HUES64 (cell line): ENCODE measurements around the gene SMYD5.
A peak's percentile ranks its signal among the peaks of the same experiment; 100 is the strongest.
"Not testable (repeated sequence)": the region's sequence is repeated elsewhere in the genome, so short reads cannot be mapped to it uniquely, and the experiment has no call there.

Experiments
- H3K27ac ChIP-seq: 2 replicates; pipeline ENCODE4 v1.7.0; 2013; ENCODE audit warnings: low read depth, low read length, inconsistent platforms
- H3K27me3 ChIP-seq: 2 replicates; pipeline ENCODE4 v1.6.1; 2013; ENCODE audit warnings: mild to moderate bottlenecking, low read length; ENCODE audit not compliant: insufficient read depth
- H3K36me3 ChIP-seq: 2 replicates; pipeline ENCODE4 v1.6.1; 2013; ENCODE audit warnings: mild to moderate bottlenecking, low read length; ENCODE audit not compliant: insufficient read depth
- H3K4me1 ChIP-seq: 2 replicates; pipeline ENCODE4 v1.6.1; 2013; ENCODE audit warnings: mild to moderate bottlenecking, low read length, moderate library complexity; ENCODE audit not compliant: insufficient read depth
- H3K4me3 ChIP-seq: 2 replicates; pipeline ENCODE4 v1.5.1; 2013; ENCODE audit warnings: mild to moderate bottlenecking, low read length, moderate library complexity
- H3K9ac ChIP-seq: 2 replicates; pipeline ENCODE4 v1.6.1; 2013; ENCODE audit warnings: mild to moderate bottlenecking, low read depth, low read length
- H3K9me3 ChIP-seq: 2 replicates; pipeline ENCODE4 v1.6.1; 2013; ENCODE audit warnings: low read depth, low read length; ENCODE audit not compliant: insufficient read depth
- WGBS: fragments of 150-250, 120-280 bp; methylation state at CpG from one replicate; pipeline ENCODE4 v1.1.7; 2013; ENCODE audit warnings: missing lambda C conversion rate; 5-methylcytosine and 5-hydroxymethylcytosine counted together

SMYD5 gene

DNA sequence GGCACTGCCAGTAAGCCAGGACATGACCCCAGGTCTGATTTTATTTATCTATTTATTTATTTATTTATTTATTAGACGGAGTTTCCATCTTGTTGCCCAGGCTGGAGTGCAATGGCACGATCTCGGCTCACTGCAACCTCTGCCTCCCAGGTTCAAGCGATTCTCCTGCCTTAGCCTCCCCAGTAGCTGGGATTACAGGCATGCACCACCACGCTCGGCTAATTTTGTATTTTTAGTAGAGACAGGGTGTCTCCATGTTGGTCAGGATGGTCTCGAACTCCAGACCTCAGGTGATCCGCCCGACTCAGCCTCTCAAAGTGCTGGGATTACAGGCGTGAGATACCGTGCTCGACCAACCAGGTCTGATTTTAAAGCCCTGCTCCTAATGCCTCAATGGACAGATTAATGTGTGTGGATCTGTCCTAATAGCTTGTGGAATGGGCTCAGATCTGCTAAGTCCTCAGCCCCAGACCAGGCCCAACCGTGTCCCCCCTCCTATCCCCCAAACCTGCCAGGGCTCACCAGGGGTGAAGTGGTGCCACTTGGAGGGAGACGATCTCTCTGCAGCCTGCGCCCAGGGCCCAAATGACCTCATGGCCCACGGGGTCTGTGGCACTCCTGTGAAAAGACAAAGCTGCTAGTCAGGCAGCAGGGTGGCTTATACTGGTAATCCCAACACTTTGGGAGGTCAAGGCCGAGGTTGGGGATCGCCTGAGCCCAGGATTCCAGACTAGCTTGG, 48.8 kb downstream of the SMYD5 start:
- H3K9me3 ChIP-seq, H3K36me3 ChIP-seq, H3K4me1 ChIP-seq, H3K27ac ChIP-seq, H3K4me3 ChIP-seq, H3K9ac ChIP-seq: not testable (repeated sequence)
- peaks cover 10% of the 10 kb centered on the region for H3K27me3 ChIP-seq
- 94% methylated on average over 17 of the region's 18 CpGs for WGBS

DNA sequence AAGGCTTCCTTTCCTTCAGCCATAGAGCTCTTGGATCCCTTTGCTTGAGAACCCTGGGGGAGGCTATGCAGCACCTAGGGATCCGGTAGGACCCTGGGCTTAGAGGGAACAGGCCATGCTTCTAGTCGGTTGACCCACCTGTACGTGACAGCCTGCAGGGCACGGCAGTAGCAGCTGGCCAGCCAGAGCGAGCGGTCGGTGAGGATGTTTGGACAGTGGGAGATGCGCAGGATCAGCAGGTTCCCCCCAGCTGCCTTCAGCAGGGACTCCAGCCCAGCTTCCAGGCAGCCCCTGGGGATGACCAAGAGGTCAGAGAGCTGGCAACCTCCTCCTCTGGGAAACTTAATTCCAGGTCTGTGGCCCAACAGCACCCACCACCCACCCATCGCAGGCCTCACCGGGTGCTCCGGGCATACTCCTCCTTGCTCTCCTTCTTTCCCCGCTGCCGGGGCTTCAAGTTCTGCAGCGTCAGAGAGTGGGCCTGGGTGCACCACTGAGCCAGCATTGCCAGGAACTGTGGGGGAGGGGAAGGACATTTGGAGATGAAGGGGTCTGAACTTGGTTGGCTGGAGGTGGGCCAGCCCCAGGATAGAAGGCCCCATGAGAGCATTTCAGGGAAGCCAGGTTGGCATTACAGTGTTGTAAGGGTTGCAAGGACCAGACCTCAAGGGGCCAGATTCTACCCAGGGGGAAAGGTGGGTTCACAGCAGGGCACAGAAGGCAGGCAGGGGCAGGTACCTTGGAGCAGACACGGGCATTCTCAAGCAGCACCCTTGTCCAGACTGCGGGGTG, 49.7 kb downstream of the SMYD5 start:
- no peaks in the 10 kb centered on the region for H3K9me3 ChIP-seq
- peaks cover 19% of the 10 kb centered on the region for H3K27me3 ChIP-seq
- H3K4me1 ChIP-seq = no peaks in the 10 kb centered on the region
- no peak overlapping the region for H3K4me3 ChIP-seq
- H3K27ac ChIP-seq = no peak overlapping the region
- peaks cover 2% of the 10 kb centered on the region; the same call in 1 of the 2 replicates for H3K36me3 ChIP-seq
- WGBS = 93% methylated on average over 16 of the region's 16 CpGs
- no peak overlapping the region for H3K9ac ChIP-seq

DNA sequence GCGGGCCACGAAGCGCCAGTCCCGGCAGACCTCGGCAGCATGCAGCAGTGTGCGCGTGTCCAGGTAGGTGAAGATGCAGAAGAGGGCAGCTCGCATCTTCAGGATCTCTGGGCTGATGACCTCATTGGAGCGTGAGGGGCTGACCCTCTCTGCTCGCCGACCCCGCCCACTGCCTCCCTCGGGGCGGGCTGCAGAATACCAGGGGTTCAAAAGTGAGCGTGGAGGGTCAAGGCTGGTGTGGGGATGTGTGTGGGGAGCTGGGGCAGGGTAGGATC, 50.2 kb downstream of the SMYD5 start:
- Histone ChIP-seq H3K4me1 (no peaks in the 10 kb centered on the region), H3K27ac (no peak overlapping the region), H3K9ac (no peak overlapping the region), H3K9me3 (no peaks in the 10 kb centered on the region), H3K27me3 (peaks cover 24% of the 10 kb centered on the region), H3K4me3 (no peak overlapping the region), H3K36me3 (peaks cover 2% of the 10 kb centered on the region; the same call in 1 of the 2 replicates)
- 92% methylated on average over 15 of the region's 15 CpGs for WGBS

DNA sequence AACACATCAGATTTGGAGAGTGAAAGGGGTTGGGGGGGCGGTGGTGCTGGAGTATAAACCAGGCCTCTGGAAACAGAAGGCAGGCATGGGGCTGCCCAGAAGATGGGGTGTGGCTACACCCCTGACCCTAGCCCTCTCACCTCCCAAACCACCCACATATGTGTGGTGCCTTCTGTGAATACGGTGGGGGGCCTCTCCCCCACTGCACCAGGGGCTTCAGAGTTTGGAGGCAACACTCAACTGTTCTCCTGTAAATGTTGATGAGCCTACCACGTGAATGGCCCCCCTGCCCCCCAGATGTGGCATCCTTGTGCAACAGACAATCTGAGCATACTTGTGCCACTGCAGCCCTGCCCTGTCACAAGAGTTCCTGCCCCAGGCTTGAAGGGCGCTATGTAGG, 50.7 kb downstream of the SMYD5 start:
- Histone ChIP-seq H3K36me3 (peaks cover 2% of the 10 kb centered on the region; the same call in 1 of the 2 replicates), H3K27me3 (peaks cover 29% of the 10 kb centered on the region), H3K4me1 (no peaks in the 10 kb centered on the region), H3K9me3 (no peaks in the 10 kb centered on the region), H3K4me3 (no peak overlapping the region), H3K9ac (no peak overlapping the region), H3K27ac (no peak overlapping the region)
- WGBS = 92% methylated on average over 3 of the region's 4 CpGs

DNA sequence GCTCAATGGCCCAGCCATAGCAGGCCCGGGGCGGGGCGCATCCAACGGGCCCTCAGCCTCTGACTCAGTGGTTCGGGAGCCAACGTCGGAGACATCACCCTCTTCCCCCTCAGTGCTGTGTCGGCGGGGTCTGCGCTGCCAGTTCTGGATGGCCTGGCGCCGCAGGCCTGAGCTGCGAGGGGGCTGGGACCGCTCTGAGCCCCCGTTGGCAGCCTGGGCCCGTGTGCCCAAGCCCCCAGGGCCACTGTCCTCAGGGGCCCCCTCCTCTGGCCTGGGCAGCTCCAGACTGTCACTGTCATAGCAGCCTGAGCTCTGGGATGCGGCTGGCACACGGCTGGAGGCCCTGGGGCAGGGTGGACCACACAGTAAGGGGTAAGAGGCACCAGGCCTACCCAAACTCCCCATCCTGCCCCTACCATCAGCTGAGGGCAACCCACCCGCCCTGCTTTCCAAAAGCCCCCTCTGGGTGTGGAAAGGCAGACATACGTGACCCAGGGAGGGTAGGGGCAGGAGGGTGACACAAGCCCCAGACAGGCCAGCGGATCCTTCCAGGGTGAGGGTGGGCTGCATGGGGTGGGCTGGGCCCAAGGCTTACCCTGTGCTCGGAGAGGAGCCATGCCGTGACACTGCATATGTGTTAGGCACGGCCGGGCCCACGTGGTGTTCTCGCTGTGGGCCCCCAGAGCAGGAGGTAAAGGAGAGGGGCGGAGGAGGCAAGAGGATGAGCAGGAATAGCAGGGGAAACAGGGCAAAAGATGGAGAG, 51.4 kb downstream of the SMYD5 start:
- 92% methylated on average over 28 of the region's 28 CpGs for WGBS
- Histone ChIP-seq H3K9ac (no peak overlapping the region), H3K27me3 (peaks cover 36% of the 10 kb centered on the region), H3K4me3 (no peak overlapping the region), H3K27ac (no peak overlapping the region), H3K4me1 (no peaks in the 10 kb centered on the region), H3K9me3 (no peaks in the 10 kb centered on the region), H3K36me3 (peaks cover 2% of the 10 kb centered on the region; the same call in 1 of the 2 replicates)

DNA sequence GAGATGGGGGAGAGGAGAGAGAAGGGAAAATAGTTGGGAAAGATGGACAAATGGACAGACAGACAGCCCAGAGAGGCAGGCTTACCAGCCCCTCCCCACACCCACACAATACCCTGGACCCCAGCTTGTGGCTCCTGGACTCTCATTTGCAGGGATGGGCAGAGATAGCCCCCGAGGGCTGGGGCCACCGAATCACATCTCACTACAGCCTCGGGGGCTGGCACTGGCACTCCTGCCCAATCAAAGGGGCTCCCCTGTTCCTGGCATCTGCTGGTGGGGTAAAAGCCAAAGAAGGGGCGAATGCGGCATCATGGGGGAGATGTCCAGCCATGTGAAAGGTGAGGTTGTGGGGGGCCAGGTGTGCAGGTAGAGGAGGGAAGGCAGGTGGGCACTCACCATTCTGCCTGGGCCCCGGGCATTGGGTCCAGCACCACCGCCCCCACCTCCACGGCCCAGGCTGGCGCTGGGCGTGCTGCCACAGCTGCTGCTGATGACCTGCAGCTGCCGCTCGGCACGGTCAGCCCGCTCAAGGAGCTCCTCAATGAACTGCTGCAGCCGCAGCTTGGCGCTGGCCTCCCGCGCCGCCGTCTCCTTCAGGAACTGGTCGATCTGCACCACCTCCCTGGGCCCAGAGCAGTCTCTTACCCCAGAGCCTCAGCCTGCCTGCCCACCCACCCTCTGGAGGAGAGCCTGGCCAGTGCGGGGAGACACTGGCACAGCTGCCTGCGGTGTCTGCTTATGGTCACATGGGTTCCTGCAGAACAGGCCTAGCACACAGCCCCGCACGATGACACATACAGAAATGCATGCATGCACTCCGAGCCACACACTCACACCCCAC, 52.2 kb downstream of the SMYD5 start:
- H3K9me3 ChIP-seq = no peaks in the 10 kb centered on the region
- no peaks in the 10 kb centered on the region for H3K4me1 ChIP-seq
- WGBS = 92% methylated on average over 26 of the region's 26 CpGs
- H3K9ac ChIP-seq = no peak overlapping the region
- H3K36me3 ChIP-seq = peaks cover 2% of the 10 kb centered on the region; the same call in 1 of the 2 replicates
- H3K27ac ChIP-seq = no peak overlapping the region
- peaks cover 44% of the 10 kb centered on the region for H3K27me3 ChIP-seq
- H3K4me3 ChIP-seq = no peak overlapping the region

DNA sequence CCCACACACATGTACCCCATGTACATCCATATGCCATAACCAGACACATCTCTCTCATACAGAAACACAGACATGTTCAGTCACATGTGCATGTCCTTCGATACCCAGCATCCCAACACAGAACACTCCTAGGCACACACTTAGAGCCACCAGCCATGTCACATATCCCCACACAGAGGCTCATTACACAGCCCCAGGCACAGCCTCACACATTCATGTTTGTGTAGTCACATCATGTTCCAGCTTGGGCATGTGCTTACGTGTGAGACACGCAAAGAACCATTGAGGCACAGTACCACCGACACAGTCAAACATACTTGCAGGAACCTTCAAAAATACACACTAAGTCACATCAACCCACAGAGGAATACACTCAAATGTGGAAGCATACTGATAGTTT, 53.0 kb downstream of the SMYD5 start:
- 98% methylated on average over 4 of the region's 4 CpGs for WGBS
- Histone ChIP-seq H3K4me1 (no peaks in the 10 kb centered on the region), H3K4me3 (no peak overlapping the region), H3K27ac (no peak overlapping the region), H3K27me3 (peaks cover 47% of the 10 kb centered on the region), H3K9me3 (no peaks in the 10 kb centered on the region), H3K9ac (no peak overlapping the region), H3K36me3 (peaks cover 2% of the 10 kb centered on the region; the same call in 1 of the 2 replicates)

DNA sequence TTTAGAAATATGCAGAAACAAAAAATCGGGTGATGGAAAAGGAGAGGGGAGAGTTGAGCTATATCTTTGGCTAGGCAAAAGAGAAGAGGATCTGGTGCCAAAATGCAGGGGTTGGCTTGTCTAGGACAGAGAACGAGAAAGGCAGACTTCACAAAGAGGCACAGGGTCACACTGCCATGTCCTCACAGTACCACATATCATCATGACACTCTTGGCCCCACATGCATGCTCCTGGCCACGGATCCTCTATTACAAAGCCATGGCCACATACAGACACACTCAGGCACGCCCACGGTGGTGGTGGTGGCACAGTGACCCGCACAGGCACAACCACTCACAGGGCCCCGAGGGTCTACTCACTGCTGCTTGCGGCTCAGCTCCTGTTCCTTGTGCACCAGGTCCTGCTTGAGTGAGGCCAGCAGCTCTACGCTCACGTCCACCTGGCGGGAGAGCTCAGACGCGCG, 54.4 kb downstream of the SMYD5 start:
- Histone ChIP-seq H3K9me3 (no peaks in the 10 kb centered on the region), H3K4me1 (no peaks in the 10 kb centered on the region), H3K27ac (no peak overlapping the region), H3K4me3 (peak overlapping the region; percentile 51), H3K9ac (no peak overlapping the region), H3K36me3 (peaks cover 2% of the 10 kb centered on the region; the same call in 1 of the 2 replicates), H3K27me3 (peaks cover 47% of the 10 kb centered on the region)
- 33% methylated on average over 14 of the region's 14 CpGs for WGBS

DNA sequence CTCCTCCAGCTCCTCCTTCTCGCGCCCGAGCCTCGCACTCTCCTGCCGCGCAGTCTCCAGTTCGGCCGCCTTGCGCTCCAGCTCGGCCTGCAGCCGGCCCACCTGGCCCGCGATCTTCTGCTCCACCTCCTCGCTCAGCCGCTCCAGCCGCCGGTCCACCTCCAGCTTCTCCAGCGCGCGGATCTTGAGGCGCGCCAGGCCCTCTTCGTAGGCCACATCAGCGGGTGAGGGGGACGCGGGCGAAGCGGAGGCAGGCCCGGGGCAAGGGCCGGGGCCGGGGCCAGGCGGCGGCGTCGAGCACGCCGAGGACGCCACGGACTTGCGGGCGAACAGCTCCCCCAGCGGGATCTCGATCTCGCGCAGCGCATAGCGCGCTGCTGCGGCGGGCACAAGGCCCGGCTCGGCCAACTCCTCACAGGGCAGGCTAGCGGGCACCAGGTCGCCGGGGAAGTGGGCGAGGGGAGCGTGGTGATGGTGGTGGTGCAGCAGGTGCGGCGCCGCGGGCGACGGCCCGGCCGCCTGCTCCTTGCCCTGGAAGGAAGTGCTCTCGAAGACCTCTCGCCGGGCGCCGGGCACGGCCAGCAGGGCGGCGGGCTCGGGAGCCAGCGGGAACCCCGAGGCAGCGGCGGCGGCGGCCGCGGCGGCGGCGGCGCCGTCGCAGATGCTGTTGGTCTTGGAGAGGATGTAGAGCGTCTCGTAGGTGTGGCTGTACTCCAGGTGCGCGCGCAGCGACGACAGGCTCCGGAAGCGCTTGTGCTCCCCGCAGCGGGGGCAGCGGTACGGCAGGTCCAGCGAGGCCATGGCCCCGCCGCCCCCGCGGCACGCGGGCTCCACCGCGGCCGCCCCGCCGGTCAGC, 55.0 kb downstream of the SMYD5 start:
- H3K36me3 ChIP-seq = no peaks in the 10 kb centered on the region
- WGBS = 2% methylated on average over 113 of the region's 113 CpGs
- H3K27ac ChIP-seq = no peak overlapping the region
- no peaks in the 10 kb centered on the region for H3K4me1 ChIP-seq
- H3K9me3 ChIP-seq = no peaks in the 10 kb centered on the region
- H3K9ac ChIP-seq = peak overlapping the region; percentile 54; the same call in 1 of the 2 replicates
- peak overlapping the region; percentile 51 for H3K4me3 ChIP-seq
- H3K27me3 ChIP-seq = peaks cover 47% of the 10 kb centered on the region
